K562 (cell line): Measurements from ENCODE around the gene ARL11. TPM values are rescaled to one million over a fixed set of nuclear protein-coding genes. Genes with fewer than 3 reads are reported as not detected.

ENCODE experiments used
- polyA plus RNA-seq, 8 experiments: library from polyadenylated mRNA; depleted of rRNA in 4 of 8; stranded (reverse) in 5 of 8; unstranded in 3 of 8; fragments of >200 nt; fragmentation: Nextera tagmentation in 2 of 8; fragmentation: Illumina TruSeq in 1 of 8; extraction: Ambion mirVana in 2 of 8; extraction: Trizol in 1 of 8; gene quantifications; 2 replicates each; pipeline versions ENCODE4 v1.2.1 to v1.2.3, GENCODE V29; 2011 to 2014; ENCODE audit warnings: inconsistent platforms in 1 of 8, missing spikeins in 1 of 8
- total RNA-seq, 7 experiments: library from RNA; depleted of rRNA in 6 of 7; stranded (reverse); fragments of >200 nt in 6 of 7; fragmentation: Illumina TruSeq in 2 of 7; extraction: Trizol in 2 of 7; gene quantifications; 2 replicates each; pipeline versions ENCODE4 v1.2.1 to v1.2.3, GENCODE V29; 2011 to 2021; ENCODE audit warnings: low replicate concordance in 1 of 7
- TF ChIP-seq, protein P1 (sequence below): fragments of 450-650 bp; IDR thresholded peaks from 2 replicates; pipeline ENCODE4 v1.6.1; 2016; ENCODE audit warnings: mild to moderate bottlenecking, moderate library complexity

ARL11 gene
- total and polyA plus RNA-seq, 9 of the 15 experiments (the other 6 are each of a cell fraction or from before 2014, with no cell fraction given): 0.18 to 0.87 (median 0.45) TPM

DNA sequence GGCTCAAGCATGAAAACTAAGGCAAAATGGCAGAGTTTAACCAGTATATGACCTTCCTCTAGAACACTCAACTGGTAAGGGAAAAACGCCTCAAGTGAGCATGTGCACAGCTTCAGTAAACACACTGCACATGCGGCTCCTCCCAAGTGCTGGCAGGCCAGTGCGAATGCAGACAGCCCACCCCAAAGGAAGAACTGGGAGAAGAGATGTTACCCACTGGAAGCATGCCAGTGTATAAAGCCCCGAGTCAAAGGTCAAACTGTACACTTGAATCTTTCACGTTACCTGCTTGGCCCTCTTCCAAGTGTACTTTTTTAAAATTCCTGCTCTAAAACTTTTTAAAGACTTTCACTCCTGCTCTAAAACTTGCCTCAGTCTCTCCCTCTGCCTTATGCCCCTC lies 23.7 kb upstream of the ARL11 start (continued):
- TF ChIP-seq, protein P1, sequence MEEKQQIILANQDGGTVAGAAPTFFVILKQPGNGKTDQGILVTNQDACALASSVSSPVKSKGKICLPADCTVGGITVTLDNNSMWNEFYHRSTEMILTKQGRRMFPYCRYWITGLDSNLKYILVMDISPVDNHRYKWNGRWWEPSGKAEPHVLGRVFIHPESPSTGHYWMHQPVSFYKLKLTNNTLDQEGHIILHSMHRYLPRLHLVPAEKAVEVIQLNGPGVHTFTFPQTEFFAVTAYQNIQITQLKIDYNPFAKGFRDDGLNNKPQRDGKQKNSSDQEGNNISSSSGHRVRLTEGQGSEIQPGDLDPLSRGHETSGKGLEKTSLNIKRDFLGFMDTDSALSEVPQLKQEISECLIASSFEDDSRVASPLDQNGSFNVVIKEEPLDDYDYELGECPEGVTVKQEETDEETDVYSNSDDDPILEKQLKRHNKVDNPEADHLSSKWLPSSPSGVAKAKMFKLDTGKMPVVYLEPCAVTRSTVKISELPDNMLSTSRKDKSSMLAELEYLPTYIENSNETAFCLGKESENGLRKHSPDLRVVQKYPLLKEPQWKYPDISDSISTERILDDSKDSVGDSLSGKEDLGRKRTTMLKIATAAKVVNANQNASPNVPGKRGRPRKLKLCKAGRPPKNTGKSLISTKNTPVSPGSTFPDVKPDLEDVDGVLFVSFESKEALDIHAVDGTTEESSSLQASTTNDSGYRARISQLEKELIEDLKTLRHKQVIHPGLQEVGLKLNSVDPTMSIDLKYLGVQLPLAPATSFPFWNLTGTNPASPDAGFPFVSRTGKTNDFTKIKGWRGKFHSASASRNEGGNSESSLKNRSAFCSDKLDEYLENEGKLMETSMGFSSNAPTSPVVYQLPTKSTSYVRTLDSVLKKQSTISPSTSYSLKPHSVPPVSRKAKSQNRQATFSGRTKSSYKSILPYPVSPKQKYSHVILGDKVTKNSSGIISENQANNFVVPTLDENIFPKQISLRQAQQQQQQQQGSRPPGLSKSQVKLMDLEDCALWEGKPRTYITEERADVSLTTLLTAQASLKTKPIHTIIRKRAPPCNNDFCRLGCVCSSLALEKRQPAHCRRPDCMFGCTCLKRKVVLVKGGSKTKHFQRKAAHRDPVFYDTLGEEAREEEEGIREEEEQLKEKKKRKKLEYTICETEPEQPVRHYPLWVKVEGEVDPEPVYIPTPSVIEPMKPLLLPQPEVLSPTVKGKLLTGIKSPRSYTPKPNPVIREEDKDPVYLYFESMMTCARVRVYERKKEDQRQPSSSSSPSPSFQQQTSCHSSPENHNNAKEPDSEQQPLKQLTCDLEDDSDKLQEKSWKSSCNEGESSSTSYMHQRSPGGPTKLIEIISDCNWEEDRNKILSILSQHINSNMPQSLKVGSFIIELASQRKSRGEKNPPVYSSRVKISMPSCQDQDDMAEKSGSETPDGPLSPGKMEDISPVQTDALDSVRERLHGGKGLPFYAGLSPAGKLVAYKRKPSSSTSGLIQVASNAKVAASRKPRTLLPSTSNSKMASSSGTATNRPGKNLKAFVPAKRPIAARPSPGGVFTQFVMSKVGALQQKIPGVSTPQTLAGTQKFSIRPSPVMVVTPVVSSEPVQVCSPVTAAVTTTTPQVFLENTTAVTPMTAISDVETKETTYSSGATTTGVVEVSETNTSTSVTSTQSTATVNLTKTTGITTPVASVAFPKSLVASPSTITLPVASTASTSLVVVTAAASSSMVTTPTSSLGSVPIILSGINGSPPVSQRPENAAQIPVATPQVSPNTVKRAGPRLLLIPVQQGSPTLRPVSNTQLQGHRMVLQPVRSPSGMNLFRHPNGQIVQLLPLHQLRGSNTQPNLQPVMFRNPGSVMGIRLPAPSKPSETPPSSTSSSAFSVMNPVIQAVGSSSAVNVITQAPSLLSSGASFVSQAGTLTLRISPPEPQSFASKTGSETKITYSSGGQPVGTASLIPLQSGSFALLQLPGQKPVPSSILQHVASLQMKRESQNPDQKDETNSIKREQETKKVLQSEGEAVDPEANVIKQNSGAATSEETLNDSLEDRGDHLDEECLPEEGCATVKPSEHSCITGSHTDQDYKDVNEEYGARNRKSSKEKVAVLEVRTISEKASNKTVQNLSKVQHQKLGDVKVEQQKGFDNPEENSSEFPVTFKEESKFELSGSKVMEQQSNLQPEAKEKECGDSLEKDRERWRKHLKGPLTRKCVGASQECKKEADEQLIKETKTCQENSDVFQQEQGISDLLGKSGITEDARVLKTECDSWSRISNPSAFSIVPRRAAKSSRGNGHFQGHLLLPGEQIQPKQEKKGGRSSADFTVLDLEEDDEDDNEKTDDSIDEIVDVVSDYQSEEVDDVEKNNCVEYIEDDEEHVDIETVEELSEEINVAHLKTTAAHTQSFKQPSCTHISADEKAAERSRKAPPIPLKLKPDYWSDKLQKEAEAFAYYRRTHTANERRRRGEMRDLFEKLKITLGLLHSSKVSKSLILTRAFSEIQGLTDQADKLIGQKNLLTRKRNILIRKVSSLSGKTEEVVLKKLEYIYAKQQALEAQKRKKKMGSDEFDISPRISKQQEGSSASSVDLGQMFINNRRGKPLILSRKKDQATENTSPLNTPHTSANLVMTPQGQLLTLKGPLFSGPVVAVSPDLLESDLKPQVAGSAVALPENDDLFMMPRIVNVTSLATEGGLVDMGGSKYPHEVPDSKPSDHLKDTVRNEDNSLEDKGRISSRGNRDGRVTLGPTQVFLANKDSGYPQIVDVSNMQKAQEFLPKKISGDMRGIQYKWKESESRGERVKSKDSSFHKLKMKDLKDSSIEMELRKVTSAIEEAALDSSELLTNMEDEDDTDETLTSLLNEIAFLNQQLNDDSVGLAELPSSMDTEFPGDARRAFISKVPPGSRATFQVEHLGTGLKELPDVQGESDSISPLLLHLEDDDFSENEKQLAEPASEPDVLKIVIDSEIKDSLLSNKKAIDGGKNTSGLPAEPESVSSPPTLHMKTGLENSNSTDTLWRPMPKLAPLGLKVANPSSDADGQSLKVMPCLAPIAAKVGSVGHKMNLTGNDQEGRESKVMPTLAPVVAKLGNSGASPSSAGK: 0 out of 2 replicates have a peak, but pooled peaks have one; percentile 29
